Erythroblast (primary cell): ENCODE results near the gene DNAH14.
"Not testable (repeated sequence)": the region's sequence is repeated elsewhere in the genome, so short reads cannot be mapped to it uniquely, and the experiment has no call there.

Experiments
- DNase-seq, 2 experiments: peaks; one replicate each; lab custom pipeline; 2025; lab: John Stamatoyannopoulos, UW
- GATA1 ChIP-seq: IDR thresholded peaks from 2 replicates; pipeline ENCODE4 v1.6.1; 2011; ENCODE audit warnings: low read depth, mild to moderate bottlenecking, control low read depth, low read length, moderate library complexity
- POLR2A ChIP-seq: IDR thresholded peaks from 2 replicates; pipeline ENCODE4 v1.6.1; 2011; ENCODE audit warnings: mild to moderate bottlenecking, low read length

DNAH14 gene

DNA sequence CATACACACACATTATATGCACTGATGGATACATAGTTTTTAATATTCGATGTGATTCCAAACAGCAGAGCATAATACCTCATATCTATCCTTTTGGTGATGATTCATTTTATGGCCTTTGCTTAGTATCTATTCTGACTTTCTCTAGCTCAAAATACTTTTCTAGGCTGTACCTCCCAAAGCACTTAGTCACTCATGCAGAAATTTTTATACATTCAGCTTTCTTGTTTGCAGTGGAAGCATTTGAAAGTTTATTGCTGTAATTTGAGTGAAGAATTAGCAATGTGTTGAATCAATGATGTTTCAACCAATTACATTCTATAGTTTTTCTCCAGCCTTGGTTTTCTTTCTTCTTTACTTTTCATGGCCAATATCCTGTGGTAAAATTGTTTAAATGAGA, 431.7 kb downstream of the DNAH14 start:
- no peak for DNase-seq
- TF ChIP-seq GATA1 (no peak), POLR2A (no peak)

DNA sequence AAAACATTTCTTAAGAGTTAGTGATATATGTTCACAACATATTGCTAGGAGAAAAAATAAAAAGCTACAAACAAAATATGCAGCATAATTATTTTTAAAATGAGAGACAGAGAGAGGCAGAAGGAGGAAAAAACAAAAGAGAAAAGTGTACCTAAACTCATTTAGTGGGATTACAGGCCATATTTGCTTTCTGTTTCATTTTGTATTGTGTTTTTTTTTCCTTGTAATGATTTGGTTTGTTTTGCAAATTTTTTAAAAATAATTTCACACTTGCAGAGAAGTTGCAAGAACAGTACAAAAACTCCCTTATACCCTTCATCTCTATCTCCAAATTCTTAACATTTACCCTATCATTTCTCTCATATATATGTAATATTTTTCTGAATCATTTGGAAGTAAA, 433.3 kb downstream of the DNAH14 start:
- TF ChIP-seq POLR2A (no peak), GATA1 (no peak)
- DNase-seq: no peak

DNA sequence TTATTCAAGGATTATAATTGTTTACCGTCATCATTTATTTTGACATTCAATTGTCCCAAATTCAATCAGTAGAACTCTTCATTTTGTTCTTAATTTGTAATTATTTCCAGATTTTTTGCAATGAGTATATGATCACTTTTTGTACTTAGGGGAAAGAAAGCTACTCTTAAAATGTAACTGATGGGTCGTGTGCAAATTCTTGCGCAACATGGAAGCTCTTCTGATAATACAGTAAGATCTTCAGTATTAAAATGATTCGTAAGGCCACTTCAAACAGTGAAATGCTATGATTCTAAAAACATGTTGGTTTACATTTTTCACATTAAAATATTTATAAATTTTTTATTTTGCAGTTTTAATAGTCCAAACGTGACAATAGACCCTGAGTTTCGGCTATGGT, 435.0 kb downstream of the DNAH14 start:
- no peak for DNase-seq
- no peak for TF ChIP-seq GATA1
- TF ChIP-seq POLR2A: no peak

DNA sequence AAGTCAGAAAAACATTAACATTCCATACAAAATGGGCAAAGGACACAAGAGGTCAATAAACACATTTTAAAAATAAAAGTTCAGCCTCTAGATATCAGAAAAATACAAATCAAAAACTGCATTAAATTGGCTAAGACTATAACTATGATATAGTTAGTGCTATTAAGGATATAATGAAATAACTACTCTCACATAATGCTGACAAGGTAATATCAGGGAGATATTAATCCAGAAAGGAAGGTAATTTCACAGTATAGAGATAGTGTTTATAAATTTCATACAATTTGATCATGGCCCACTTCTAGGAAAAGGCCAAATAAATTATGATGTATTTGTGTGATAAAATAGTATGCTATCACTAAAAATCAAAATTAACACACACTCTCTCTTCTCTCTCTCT, 436.5 kb downstream of the DNAH14 start:
- no peak for DNase-seq
- TF ChIP-seq POLR2A: no peak
- no peak for TF ChIP-seq GATA1

DNA sequence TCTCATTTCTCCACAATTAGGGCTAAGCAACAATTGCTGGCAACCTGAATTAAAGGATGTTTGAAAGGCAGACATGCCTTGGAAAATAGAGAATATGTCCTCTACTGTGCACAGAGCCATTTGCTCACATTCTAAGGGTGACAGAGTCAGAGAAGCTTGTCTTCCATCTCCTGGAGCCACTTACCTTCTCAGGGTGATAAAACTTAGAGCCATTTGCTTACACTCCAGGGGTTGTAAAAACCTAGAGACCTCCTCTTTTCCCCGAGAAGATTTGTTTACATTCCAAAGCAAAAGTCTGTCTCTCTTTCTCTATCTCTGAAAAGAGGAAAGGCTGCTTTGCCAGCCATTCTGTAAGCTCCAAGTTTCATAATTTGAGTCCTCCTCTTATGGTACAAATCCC, 437.1 kb downstream of the DNAH14 start:
- TF ChIP-seq GATA1 (no peak), POLR2A (no peak)
- no peak for DNase-seq

DNA sequence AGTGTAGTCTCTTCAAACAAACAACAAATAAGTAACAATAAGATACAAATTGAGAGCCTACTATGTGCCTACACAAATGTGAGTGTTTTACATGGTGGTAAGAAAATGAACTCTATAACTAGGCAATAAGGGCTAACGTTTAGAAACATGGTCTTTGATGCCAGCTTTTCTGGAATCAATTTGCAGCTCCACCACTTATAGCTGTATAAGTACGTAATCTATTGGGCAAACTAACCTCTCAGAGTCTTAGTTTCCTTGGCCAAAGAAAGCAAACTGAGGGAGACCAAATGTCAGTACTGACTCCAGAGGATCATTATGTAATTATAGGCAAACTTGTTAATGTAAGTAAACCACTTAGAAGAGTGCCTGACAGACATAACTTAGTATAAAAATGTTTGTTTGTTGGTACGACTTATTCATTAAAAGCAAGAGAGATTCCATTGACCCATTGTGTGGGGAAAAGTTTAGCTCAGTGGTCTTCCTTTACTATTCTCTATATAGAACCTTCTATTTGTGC, 438.6 kb downstream of the DNAH14 start:
- no peak for DNase-seq
- no peak for TF ChIP-seq POLR2A
- TF ChIP-seq GATA1: no peak

DNA sequence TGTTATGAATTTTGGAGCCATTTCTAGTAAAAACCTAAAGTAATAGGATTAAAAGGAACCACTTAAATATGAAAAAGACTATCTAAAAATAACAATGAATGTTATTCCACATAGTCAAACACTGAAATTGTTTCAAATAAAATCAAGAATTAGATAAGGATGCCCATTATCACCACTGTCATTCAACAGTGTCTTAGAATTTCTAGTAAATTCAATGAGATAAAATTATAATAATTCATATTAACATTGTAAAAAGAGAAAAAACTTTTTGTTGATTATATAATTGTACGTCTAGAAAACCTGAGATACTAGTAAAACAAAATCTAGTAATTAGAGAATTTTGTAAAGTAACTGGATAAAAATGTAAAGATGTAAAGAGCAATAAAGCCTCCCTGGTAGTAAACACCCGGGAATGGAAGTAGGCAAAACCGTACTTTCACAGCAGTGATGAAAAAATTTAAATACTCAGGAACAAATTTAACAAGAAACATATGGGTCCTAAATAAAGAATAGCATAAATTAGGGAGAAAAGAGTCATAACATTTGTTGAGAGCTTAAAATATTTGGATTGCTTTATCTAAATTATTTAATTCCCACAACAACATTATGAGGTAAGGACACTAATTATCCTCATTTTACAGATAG, 442.0 kb downstream of the DNAH14 start:
- DNase-seq: no peak
- TF ChIP-seq GATA1 (no peak), POLR2A (no peak)

DNA sequence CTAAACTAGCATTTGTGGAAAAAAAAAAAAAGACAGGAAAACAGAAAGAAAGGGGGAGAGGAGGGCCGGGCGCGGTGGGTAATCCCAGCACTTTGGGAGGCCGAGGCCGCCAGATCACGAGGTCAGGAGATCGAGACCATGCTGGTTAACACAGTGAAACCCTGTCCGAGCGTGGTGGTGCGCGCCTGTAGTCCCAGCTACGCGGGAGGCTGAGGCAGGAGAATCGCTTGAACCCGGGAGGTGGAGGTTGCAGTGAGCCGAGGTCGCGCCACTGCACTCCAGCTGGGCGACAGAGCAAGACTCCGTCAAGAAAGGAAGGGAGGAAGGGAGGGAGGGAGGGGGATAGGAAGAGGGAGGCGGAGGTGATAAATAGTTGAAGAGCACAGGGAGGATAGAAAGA, 443.7 kb downstream of the DNAH14 start:
- no peak for DNase-seq

DNA sequence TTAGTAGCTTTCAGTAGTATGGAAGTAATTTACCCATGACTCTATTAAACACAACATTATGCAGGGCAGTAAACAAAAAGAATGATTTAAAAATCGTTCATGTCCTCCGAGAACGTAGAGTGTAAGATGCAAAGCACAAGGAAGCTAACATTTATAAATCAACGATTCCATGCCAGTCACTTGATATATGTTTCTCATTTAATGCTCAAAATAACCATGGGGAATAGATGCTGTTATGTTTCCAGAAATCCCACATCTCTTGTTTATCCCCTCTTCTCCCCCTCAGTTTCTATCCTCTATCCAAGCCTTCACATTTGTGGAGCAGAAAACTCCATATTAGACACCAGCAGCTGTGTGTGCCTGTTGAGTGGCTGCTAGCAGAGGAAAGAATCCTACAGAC, 445.5 kb downstream of the DNAH14 start:
- TF ChIP-seq GATA1 (no peak), POLR2A (no peak)
- no peak for DNase-seq

More for the DNA sequence above, 443.7 kb downstream of the DNAH14 start:
- TF ChIP-seq GATA1 (no peak), POLR2A (no peak)

DNA sequence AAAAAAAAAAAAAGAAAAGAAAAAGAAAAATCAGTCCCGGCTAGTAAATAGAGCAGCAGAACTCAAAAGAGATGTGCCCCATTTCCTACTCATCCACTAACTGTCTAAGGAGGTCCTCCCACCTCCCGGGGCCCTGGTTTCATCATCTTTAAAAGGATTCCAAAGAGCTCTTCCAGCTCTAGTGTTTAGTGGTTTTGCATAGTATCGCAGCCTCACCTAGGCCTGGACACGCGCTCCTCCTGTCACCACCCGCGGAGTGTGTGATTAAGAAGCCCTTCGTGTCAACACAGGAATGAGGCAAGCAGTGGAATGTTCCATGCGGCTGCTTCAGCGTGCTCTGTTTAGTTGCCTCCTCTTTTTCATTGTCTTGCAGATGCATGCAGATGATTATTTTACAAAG, 449.4 kb downstream of the DNAH14 start:
- DNase-seq: no peak

DNA sequence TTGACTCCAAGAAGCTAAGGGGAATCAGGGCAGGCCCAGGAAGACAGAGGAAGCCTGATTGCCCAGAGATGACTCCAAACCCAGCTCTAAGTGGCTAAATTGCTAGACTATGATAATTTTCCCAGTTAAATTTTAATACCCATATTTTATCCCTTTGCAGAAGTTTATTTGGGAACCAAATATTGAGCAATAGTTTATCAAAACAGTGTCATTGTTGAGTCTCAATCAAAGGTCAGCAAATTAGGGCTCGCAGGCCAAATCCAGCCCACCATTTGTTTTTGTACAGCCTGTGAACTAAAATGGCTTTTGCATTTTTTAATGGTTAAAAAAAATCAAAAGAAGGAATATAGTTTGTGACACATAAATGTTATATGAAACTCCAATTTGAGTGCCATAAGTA, 451.2 kb downstream of the DNAH14 start:
- no peak for TF ChIP-seq GATA1
- no peak for TF ChIP-seq POLR2A
- no peak for DNase-seq

More for the DNA sequence above, 449.4 kb downstream of the DNAH14 start:
- TF ChIP-seq GATA1 (no peak), POLR2A (no peak)

DNA sequence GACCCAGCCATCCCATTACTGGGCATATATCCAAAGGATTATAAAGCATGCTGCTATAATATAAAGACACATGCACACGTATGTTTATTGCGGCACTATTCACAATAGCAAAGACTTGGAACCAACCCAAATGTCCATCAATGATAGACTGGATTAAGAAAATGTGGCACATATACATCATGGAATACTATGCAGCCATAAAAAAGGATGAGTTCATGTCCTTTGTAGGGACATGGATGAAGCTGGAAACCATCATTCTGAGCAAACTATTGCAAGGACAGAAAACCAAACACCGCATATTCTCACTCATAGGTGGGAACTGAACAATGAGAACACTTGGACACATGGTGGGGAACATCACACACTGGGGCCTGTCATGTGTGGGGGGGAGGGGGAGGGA, 457.4 kb downstream of the DNAH14 start:
- DNase-seq: not testable (repeated sequence)

DNA sequence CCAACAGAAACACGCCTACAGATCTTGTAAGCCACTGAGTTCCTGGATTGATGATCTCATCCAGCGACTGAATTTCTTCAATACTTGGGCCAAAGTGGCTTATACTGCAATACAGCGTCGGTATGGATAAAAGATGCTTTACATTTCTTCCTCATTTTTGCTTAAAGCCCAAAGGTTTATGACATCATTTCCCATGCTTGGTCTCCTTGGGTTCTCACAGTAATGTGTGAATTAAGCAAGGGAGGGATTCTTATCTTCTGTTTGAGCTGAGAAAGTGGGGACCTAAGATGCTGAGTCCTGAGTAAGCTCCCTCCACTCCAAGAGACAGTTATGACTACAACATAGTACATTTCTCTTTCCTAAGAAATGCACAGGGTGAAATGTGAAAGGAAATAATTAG, 458.9 kb downstream of the DNAH14 start:
- DNase-seq: no peak
- no peak for TF ChIP-seq GATA1
- no peak for TF ChIP-seq POLR2A

DNA sequence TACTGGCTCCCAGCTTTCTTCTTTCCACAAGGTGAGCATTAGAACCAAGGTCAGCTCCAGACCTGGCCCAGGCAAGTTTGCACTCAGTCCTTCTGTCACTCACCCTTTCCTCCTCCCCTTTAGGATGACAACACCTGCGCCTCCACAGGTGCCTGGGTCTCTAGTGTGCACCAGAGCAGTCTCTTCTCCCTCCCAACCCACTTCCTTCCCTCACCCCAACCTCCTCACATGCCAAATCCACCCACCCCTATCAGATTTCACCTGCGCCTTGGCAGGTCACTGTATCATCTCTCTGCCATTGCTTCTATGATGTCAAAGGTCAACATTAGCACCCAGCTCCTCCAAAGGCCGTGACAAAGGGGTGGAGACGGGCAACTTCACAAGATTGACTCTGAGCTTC, 460.4 kb downstream of the DNAH14 start:
- DNase-seq: no peak
- no peak for TF ChIP-seq GATA1
- no peak for TF ChIP-seq POLR2A

DNA sequence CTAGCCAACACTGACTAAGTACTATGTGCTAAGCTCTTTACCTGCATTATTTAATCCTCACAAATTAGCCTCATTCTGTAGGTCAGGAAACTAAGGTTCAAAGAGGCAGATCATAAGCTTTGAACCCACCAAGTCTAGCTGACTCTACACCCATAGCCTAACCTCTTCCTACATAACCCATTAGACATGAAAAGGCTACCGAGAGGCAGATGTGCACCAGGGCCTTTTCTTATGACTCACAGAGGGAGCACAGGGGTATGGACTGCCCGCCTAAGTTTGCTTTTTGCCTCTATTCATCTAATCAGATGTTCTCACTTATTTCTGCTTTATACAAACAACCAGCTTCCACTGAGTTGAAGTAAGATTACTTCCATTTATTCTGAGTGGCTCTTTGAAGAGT, 466.9 kb downstream of the DNAH14 start:
- TF ChIP-seq GATA1 (no peak), POLR2A (no peak)

More for the DNA sequence above, 466.9 kb downstream of the DNAH14 start:
- DNase-seq: no peak
